Activated T-cell treated with anti-CD3 and anti-CD28 coated beads for 4 hours (primary cell): ENCODE measurements around the gene IL1A.

Experiments
- DNase-seq: peaks from one replicate; pipeline ENCODE4 v3.0.0-alpha.2; 2020

IL1A gene

GRCh38 chr2:112757265-112757664 is 27.0 kb downstream of the IL1A start:
- DNase-seq = no peak

- DNase-seq = no peak
Measured at GRCh38 chr2:112756207-112756606, 28.1 kb downstream of the IL1A start.

- no peak for DNase-seq
Measured at GRCh38 chr2:112755444-112755843, 28.8 kb downstream of the IL1A start.

GRCh38 chr2:112754564-112754963 is 29.7 kb downstream of the IL1A start:
- DNase-seq = no peak

GRCh38 chr2:112752667-112753066 is 31.6 kb downstream of the IL1A start:
- no peak for DNase-seq

- DNase-seq = no peak
Measured at GRCh38 chr2:112751451-112752197, 32.7 kb downstream of the IL1A start.

- DNase-seq = no peak
Measured at GRCh38 chr2:112750560-112750843, 33.8 kb downstream of the IL1A start.

GRCh38 chr2:112749755-112750559 is 34.3 kb downstream of the IL1A start:
- DNase-seq = peak; percentile 77

- no peak for DNase-seq
Measured at GRCh38 chr2:112740527-112740926, 43.8 kb downstream of the IL1A start.

- no peak for DNase-seq
Measured at GRCh38 chr2:112737542-112738232, 46.6 kb downstream of the IL1A start.

GRCh38 chr2:112733871-112734270 is 50.4 kb downstream of the IL1A start:
- no peak for DNase-seq

- no peak for DNase-seq
Measured at GRCh38 chr2:112733456-112733855, 50.8 kb downstream of the IL1A start.

GRCh38 chr2:112731479-112731878 is 52.8 kb downstream of the IL1A start:
- DNase-seq = no peak

- no peak for DNase-seq
Measured at GRCh38 chr2:112730791-112731190, 53.5 kb downstream of the IL1A start.

- no peak for DNase-seq
Measured at GRCh38 chr2:112730216-112730615, 54.1 kb downstream of the IL1A start.

- no peak for DNase-seq
Measured at GRCh38 chr2:112728378-112729175, 55.7 kb downstream of the IL1A start.

GRCh38 chr2:112728029-112728362 is 56.3 kb downstream of the IL1A start:
- no peak for DNase-seq

GRCh38 chr2:112727276-112728028 is 56.8 kb downstream of the IL1A start:
- DNase-seq = no peak

GRCh38 chr2:112726487-112727190 is 57.7 kb downstream of the IL1A start:
- DNase-seq = peak; percentile 83

- no peak for DNase-seq
Measured at GRCh38 chr2:112725545-112726457, 58.5 kb downstream of the IL1A start.
